ENCODE measurements around the gene ACTN2. TPM values are rescaled to one million over a fixed set of nuclear protein-coding genes. Genes with fewer than 3 reads are reported as not detected.
A peak's percentile ranks its signal among the peaks of the same experiment; 100 is the strongest.

The ACTN2 gene
- total RNA-seq, 1 experiment from 2014 or later = 0.25 TPM

GRCh38 chr1:236765831-236766230, 79.5 kb downstream of the ACTN2 start:
- no peak for DNase-seq (ENCODE audit: extremely low read depth, low read depth)

- no peak for DNase-seq (ENCODE audit: extremely low read depth, low read depth)
Observed at GRCh38 chr1:236766506-236766905, 80.2 kb downstream of the ACTN2 start.

GRCh38 chr1:236767276-236767675, 81.0 kb downstream of the ACTN2 start:
- DNase-seq (ENCODE audit: extremely low read depth, low read depth) = no peak

- DNase-seq (ENCODE audit: extremely low read depth, low read depth) = no peak
Observed at GRCh38 chr1:236768601-236769000, 82.3 kb downstream of the ACTN2 start.

GRCh38 chr1:236773919-236774318, 87.6 kb downstream of the ACTN2 start:
- DNase-seq (ENCODE audit: extremely low read depth, low read depth) = no peak

- DNase-seq (ENCODE audit: extremely low read depth, low read depth) = peak; percentile 38
Observed at GRCh38 chr1:236774926-236775325, 88.6 kb downstream of the ACTN2 start.

GRCh38 chr1:236779312-236779711, 93.0 kb downstream of the ACTN2 start:
- no peak for DNase-seq (ENCODE audit: extremely low read depth, low read depth)

- no peak for DNase-seq (ENCODE audit: extremely low read depth, low read depth)
Observed at GRCh38 chr1:236785477-236785876, 99.2 kb downstream of the ACTN2 start.

GRCh38 chr1:236786453-236786852, 100.2 kb downstream of the ACTN2 start:
- no peak for DNase-seq (ENCODE audit: extremely low read depth, low read depth)

- DNase-seq (ENCODE audit: extremely low read depth, low read depth) = no peak
Observed at GRCh38 chr1:236794585-236795034, 108.3 kb downstream of the ACTN2 start.

- DNase-seq (ENCODE audit: extremely low read depth, low read depth) = peak; percentile 99
Observed at GRCh38 chr1:236795035-236795756, 108.9 kb downstream of the ACTN2 start, which contains the start of gene MTR. TSS of gene MTR (plus strand) at chr1:236795292. CDS start at chr1:236795704, 412 bp downstream.

GRCh38 chr1:236795757-236796667, 109.7 kb downstream of the ACTN2 start:
- DNase-seq (ENCODE audit: extremely low read depth, low read depth) = peak; percentile 28

GRCh38 chr1:236799001-236799400, 112.7 kb downstream of the ACTN2 start:
- DNase-seq (ENCODE audit: extremely low read depth, low read depth) = no peak

GRCh38 chr1:236800002-236800620, 113.8 kb downstream of the ACTN2 start:
- DNase-seq (ENCODE audit: extremely low read depth, low read depth) = no peak

GRCh38 chr1:236800623-236801022, 114.3 kb downstream of the ACTN2 start:
- no peak for DNase-seq (ENCODE audit: extremely low read depth, low read depth)

GRCh38 chr1:236802264-236802663, 116.0 kb downstream of the ACTN2 start:
- no peak for DNase-seq (ENCODE audit: extremely low read depth, low read depth)

GRCh38 chr1:236806634-236807033, 120.3 kb downstream of the ACTN2 start:
- DNase-seq (ENCODE audit: extremely low read depth, low read depth) = no peak

GRCh38 chr1:236808005-236808404, 121.7 kb downstream of the ACTN2 start:
- no peak for DNase-seq (ENCODE audit: extremely low read depth, low read depth)

- DNase-seq (ENCODE audit: extremely low read depth, low read depth) = no peak
Observed at GRCh38 chr1:236808564-236809130, 122.3 kb downstream of the ACTN2 start.

GRCh38 chr1:236809148-236809547, 122.8 kb downstream of the ACTN2 start:
- no peak for DNase-seq (ENCODE audit: extremely low read depth, low read depth)

- no peak for DNase-seq (ENCODE audit: extremely low read depth, low read depth)
Observed at GRCh38 chr1:236810018-236810417, 123.7 kb downstream of the ACTN2 start.

Data from NCI-H460 (cell line).